WTC11 (cell line): ENCODE data around the gene TMPRSS11B. TPM values are rescaled to one million over a fixed set of nuclear protein-coding genes. Genes with fewer than 3 reads are reported as not detected.

Experiments used
- ATAC-seq: fragments of 200-7000 bp; cut with Tn5 transposase; 2 replicates; pipeline ENCODE4 v1.10.0; 2021; ENCODE audit warnings: mild to moderate bottlenecking, moderate library complexity
- CTCF ChIA-PET: fragments of 300-600 bp; sonication (Branson Sonifier 250); formaldehyde crosslinking; loops from one replicate; lab custom pipeline; 2021; ENCODE audit warnings: antibody characterized with exemption; lab: Charles Lee
- POLR2A ChIA-PET: fragments of 350-600 bp; sonication (Branson Sonifier 250); formaldehyde crosslinking; loops from one replicate; lab custom pipeline; 2021; ENCODE audit warnings: antibody characterized with exemption; lab: Charles Lee
- DNase-seq: peaks from one replicate; pipeline ENCODE4 v3.0.0; 2021; ENCODE audit warnings: low spot score
- H3K27ac Mint-ChIP-seq: 2 replicates; pipeline ENCODE4 v1.8.0; 2021; ENCODE audit warnings: mixed read lengths
- H3K27me3 Mint-ChIP-seq: 2 replicates; pipeline ENCODE4 v1.8.0; 2021; ENCODE audit warnings: low read depth, mild to moderate bottlenecking, moderate library complexity, mixed read lengths
- H3K36me3 Mint-ChIP-seq: 2 replicates; pipeline ENCODE4 v1.8.0; 2021; ENCODE audit warnings: mixed read lengths
- H3K4me1 Mint-ChIP-seq: 2 replicates; pipeline ENCODE4 v1.8.0; 2022; ENCODE audit warnings: mixed read lengths
- H3K4me3 Mint-ChIP-seq: 2 replicates; pipeline ENCODE4 v1.8.0; 2021; ENCODE audit warnings: mild to moderate bottlenecking, moderate library complexity, mixed read lengths
- H3K9me3 Mint-ChIP-seq: 2 replicates; pipeline ENCODE4 v1.8.0; 2021; ENCODE audit warnings: mixed read lengths
- AR ChIP-seq: fragments of 250-450 bp; sonication (Bioruptor Pico); IDR thresholded peaks from 2 replicates; pipeline ENCODE4 v1.9.0; 2021; ENCODE audit warnings: mild to moderate bottlenecking
- CREM ChIP-seq: sonication (generic); formaldehyde crosslinking; IDR thresholded peaks from 2 replicates; pipeline ENCODE4 v1.8.1; 2022; ENCODE audit warnings: mild to moderate bottlenecking, missing genetic modification reagents, moderate library complexity
- FOXP1 ChIP-seq: sonication (generic); formaldehyde crosslinking; IDR thresholded peaks from 2 replicates; pipeline ENCODE4 v1.8.0; 2022; ENCODE audit warnings: missing genetic modification reagents, mild to moderate bottlenecking, moderate library complexity, borderline replicate concordance
- GABPB1 ChIP-seq: sonication (generic); formaldehyde crosslinking; IDR thresholded peaks from 2 replicates; pipeline ENCODE4 v1.8.1; 2023; ENCODE audit warnings: mild to moderate bottlenecking, missing genetic modification reagents
- GRHL2 ChIP-seq: fragments of 250-450 bp; sonication (Bioruptor Pico); IDR thresholded peaks from 2 replicates; pipeline ENCODE4 v1.8.0; 2022; ENCODE audit warnings: mild to moderate bottlenecking, moderate library complexity; ENCODE audit not compliant: insufficient replicate concordance, severe bottlenecking
- IRF2 ChIP-seq: sonication (generic); formaldehyde crosslinking; IDR thresholded peaks from 2 replicates; pipeline ENCODE4 v1.8.0; 2022; ENCODE audit warnings: low read depth, missing genetic modification reagents, borderline replicate concordance
- JUN ChIP-seq: sonication (generic); formaldehyde crosslinking; IDR thresholded peaks from 2 replicates; pipeline ENCODE4 v1.8.0; 2023; ENCODE audit warnings: mild to moderate bottlenecking, missing genetic modification reagents
- MLX ChIP-seq: sonication (generic); formaldehyde crosslinking; IDR thresholded peaks from 2 replicates; pipeline ENCODE4 v1.8.1; 2023; ENCODE audit warnings: mild to moderate bottlenecking, missing genetic modification reagents, moderate library complexity
- NFE2L1 ChIP-seq: sonication (generic); formaldehyde crosslinking; IDR thresholded peaks from 2 replicates; pipeline ENCODE4 v1.8.1; 2023; ENCODE audit warnings: missing genetic modification reagents
- NR1H2 ChIP-seq: sonication (generic); formaldehyde crosslinking; IDR thresholded peaks from 2 replicates; pipeline ENCODE4 v1.9.0; 2021; ENCODE audit warnings: mild to moderate bottlenecking, moderate library complexity, missing genetic modification reagents
- RELA ChIP-seq: sonication (generic); formaldehyde crosslinking; IDR thresholded peaks from 2 replicates; pipeline ENCODE4 v1.8.1; 2022; ENCODE audit warnings: missing genetic modification reagents, mild to moderate bottlenecking, borderline replicate concordance
- SMAD3 ChIP-seq: sonication (generic); formaldehyde crosslinking; IDR thresholded peaks from 2 replicates; pipeline ENCODE4 v1.8.0; 2022; ENCODE audit warnings: missing genetic modification reagents, mild to moderate bottlenecking, borderline replicate concordance
- TEAD1 ChIP-seq: sonication (generic); formaldehyde crosslinking; IDR thresholded peaks from 2 replicates; pipeline ENCODE4 v1.8.0; 2022; ENCODE audit warnings: mild to moderate bottlenecking, missing genetic modification reagents
- TEAD4 ChIP-seq: sonication (generic); formaldehyde crosslinking; IDR thresholded peaks from 2 replicates; pipeline ENCODE4 v1.8.0; 2022; ENCODE audit warnings: mild to moderate bottlenecking, missing genetic modification reagents
- TP53 ChIP-seq: sonication (generic); formaldehyde crosslinking; IDR thresholded peaks from 2 replicates; pipeline ENCODE4 v1.8.1; 2023; ENCODE audit warnings: mild to moderate bottlenecking, missing genetic modification reagents
- USF1 ChIP-seq: sonication (generic); formaldehyde crosslinking; IDR thresholded peaks from 2 replicates; pipeline ENCODE4 v1.8.0; 2022; ENCODE audit warnings: mild to moderate bottlenecking, missing genetic modification reagents
- ZNF317 ChIP-seq: sonication (generic); formaldehyde crosslinking; IDR thresholded peaks from 2 replicates; pipeline ENCODE4 v1.8.1; 2023; ENCODE audit warnings: low read depth, mild to moderate bottlenecking, moderate library complexity, missing genetic modification reagents, borderline replicate concordance
- total RNA-seq: library from RNA; stranded (reverse); gene quantifications from 3 replicates; pipeline ENCODE4 v1.2.3, GENCODE V29; 2021
- TF ChIP-seq, protein P1 (sequence below): sonication (generic); formaldehyde crosslinking; IDR thresholded peaks from 2 replicates; pipeline ENCODE4 v1.8.1; 2023; ENCODE audit warnings: mild to moderate bottlenecking, missing genetic modification reagents, borderline replicate concordance
- TF ChIP-seq, protein P2 (sequence below): fragments of 250-450 bp; sonication (Bioruptor Pico); conservative IDR thresholded peaks from 2 replicates; pipeline ENCODE4 v1.9.0; 2021; ENCODE audit warnings: mild to moderate bottlenecking
- TF ChIP-seq, protein P3 (sequence below): sonication (generic); formaldehyde crosslinking; IDR thresholded peaks from 2 replicates; pipeline ENCODE4 v1.8.0; 2023; ENCODE audit warnings: missing genetic modification reagents

The TMPRSS11B gene
- total RNA-seq, 1 experiment from 2014 or later = not detected

- DNase-seq = no peak
- Mint-ChIP-seq H3K4me1 (no peaks in the 10 kb centered on the region), H3K36me3 (no peaks in the 10 kb centered on the region), H3K9me3 (no peaks in the 10 kb centered on the region), H3K27me3 (no peaks in the 10 kb centered on the region), H3K4me3 (no peak overlapping the region), H3K27ac (no peak overlapping the region; the same call in 1 of the 2 replicates)
- ATAC-seq = no peak
- TF ChIP-seq SMAD3 (CRISPR knock-in tag) (no peak), NR1H2 (CRISPR knock-in tag) (no peak), USF1 (no peak), GRHL2 (CRISPR knock-in tag) (no peak), NFE2L1 (CRISPR knock-in tag) (no peak), TP53 (CRISPR knock-in tag) (no peak), FOXP1 (CRISPR knock-in tag) (no peak), TEAD4 (CRISPR knock-in tag) (no peak), ZNF317 (CRISPR knock-in tag) (no peak), IRF2 (CRISPR knock-in tag) (no peak), JUN (CRISPR knock-in tag) (no peak), RELA (CRISPR knock-in tag) (no peak), CREM (CRISPR knock-in tag) (no peak), MLX (CRISPR knock-in tag) (no peak), TEAD1 (CRISPR knock-in tag) (no peak), GABPB1 (no peak), AR (CRISPR knock-in tag) (no peak)
- TF ChIP-seq, protein P1, sequence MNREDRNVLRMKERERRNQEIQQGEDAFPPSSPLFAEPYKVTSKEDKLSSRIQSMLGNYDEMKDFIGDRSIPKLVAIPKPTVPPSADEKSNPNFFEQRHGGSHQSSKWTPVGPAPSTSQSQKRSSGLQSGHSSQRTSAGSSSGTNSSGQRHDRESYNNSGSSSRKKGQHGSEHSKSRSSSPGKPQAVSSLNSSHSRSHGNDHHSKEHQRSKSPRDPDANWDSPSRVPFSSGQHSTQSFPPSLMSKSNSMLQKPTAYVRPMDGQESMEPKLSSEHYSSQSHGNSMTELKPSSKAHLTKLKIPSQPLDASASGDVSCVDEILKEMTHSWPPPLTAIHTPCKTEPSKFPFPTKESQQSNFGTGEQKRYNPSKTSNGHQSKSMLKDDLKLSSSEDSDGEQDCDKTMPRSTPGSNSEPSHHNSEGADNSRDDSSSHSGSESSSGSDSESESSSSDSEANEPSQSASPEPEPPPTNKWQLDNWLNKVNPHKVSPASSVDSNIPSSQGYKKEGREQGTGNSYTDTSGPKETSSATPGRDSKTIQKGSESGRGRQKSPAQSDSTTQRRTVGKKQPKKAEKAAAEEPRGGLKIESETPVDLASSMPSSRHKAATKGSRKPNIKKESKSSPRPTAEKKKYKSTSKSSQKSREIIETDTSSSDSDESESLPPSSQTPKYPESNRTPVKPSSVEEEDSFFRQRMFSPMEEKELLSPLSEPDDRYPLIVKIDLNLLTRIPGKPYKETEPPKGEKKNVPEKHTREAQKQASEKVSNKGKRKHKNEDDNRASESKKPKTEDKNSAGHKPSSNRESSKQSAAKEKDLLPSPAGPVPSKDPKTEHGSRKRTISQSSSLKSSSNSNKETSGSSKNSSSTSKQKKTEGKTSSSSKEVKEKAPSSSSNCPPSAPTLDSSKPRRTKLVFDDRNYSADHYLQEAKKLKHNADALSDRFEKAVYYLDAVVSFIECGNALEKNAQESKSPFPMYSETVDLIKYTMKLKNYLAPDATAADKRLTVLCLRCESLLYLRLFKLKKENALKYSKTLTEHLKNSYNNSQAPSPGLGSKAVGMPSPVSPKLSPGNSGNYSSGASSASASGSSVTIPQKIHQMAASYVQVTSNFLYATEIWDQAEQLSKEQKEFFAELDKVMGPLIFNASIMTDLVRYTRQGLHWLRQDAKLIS (CRISPR knock-in tag) = no peak
- TF ChIP-seq, protein P2, sequence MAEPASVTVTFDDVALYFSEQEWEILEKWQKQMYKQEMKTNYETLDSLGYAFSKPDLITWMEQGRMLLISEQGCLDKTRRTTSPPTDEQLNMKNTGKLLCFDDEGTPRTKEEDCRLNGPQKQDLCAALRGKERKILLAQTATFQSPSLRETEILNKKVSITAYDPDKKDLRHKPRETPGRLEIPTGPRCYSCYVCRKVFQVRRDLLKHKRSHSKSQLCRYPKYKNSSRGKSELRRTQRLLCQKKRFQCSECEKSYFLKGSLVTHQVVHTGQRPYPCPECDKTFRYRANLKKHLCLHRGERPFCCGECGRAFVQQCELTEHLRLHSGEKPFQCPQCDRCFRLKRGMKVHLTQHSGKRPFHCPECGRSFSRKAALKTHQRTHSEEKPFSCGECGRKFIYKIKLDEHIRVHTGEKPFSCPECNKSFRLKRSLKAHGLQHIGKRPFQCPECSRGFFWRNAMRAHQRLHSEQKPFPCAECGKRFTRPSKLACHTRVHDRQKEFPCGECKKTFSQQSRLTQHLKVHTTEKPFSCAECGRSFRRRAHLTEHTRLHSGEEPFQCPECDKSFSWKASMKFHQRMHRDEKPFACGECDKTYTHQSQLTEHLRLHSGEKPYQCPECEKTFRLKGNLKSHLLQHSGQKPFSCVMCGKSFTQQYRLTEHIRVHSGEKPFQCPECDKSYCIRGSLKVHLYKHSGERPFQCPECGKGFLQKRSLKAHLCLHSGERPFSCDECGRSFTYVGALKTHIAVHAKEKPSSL = no peak
- TF ChIP-seq, protein P3, sequence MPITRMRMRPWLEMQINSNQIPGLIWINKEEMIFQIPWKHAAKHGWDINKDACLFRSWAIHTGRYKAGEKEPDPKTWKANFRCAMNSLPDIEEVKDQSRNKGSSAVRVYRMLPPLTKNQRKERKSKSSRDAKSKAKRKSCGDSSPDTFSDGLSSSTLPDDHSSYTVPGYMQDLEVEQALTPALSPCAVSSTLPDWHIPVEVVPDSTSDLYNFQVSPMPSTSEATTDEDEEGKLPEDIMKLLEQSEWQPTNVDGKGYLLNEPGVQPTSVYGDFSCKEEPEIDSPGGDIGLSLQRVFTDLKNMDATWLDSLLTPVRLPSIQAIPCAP (CRISPR knock-in tag) = no peak
- ChIA-PET POLR2A (no interaction called here), CTCF (no interaction called here)
Observed at GRCh38 chr4:68240620-68241019, 4.9 kb downstream of the TMPRSS11B start.
